GM12872 (cell line): ENCODE results near the gene CAND1.

Experiments
- CTCF ChIP-seq: IDR thresholded peaks from 3 replicates; pipeline ENCODE4 v1.5.1; 2011; ENCODE audit warnings: low read depth, mild to moderate bottlenecking, low read length, moderate library complexity; ENCODE audit not compliant: insufficient read depth

Gene CAND1

DNA sequence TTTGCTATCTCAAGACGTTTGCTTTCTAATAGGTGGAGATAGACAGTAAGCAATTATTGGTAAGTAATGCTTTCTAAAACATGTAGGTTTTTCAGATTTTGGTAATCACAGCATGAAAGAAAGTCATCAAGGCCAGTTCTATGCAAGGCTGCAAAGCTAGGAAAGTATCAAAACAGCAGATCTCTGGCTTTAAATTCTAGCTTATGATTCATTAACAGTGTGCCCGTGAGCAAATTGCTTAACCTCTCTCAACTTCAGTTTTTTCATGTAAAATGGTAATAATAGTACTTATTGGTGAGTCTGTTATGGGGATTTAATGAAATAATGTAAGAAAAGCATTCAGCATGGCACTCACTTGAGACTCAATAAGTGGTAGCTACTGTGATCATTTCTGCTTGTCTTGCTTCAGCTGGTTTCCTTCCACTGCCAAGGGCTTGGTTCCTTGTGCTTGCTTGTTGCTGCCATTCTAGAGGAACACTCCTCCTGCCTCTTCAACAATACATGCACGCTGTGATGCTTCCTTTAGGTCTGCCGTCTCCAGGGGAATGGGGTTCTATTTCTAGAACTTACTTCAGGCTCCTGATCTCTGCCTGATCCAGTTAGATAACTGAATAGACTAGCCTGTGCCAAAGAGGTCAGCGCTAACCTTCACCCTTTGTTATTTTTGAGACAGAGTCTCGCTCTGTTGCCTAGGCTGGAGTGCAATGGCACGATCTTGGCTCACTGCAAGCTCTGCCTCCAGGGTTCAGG, 88.4 kb downstream of the CAND1 start:
- TF ChIP-seq CTCF, result no peak

GRCh38 chr12:67358781-67359338, 89.7 kb downstream of the CAND1 start:
- TF ChIP-seq CTCF, result no peak

GRCh38 chr12:67362526-67362925, 93.4 kb downstream of the CAND1 start:
- no peak for TF ChIP-seq CTCF

DNA sequence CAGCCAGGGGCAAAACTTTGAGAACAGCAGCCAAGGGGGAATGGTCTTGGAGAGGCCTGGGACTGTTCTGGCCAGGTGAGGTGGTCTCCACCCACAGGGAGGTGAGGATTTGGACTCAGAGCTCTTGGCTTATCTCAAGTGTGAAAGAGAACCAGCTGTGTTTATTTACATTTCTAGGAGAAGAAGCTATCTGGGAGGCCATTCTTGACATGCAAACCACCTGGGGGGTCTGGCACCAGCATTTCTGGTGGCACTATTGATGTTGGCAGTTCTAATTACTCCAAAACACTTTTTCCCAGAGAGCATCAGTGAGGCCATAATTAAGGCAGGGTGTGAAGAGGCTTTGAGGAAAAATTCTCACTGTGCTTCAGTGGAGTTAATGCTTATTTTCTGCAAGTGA, 95.1 kb downstream of the CAND1 start:
- TF ChIP-seq CTCF, result no peak

GRCh38 chr12:67365131-67365530, 96.0 kb downstream of the CAND1 start:
- no peak for TF ChIP-seq CTCF

DNA sequence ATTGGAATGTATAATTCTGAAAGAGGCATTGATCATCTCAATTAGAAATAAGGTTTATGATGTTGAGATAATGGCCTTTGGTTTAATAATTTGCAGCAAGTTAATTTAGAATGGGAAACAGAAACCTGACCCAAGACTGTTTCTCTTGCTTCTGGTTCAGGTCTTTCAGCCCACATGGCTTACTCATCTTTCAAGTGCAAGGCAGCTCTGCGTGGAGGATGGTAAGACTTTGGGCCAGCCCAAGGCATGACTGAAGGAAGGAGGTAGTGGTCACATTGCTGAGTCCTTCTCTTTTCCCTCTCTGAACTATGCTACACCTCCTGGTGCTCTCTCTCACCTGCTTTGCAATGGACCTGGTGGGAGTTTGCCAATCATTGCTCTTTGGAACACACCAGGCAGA, 98.7 kb downstream of the CAND1 start:
- TF ChIP-seq CTCF, result no peak
